Kidney (tissue), 14 donors: ENCODE results near the gene ACRBP. TPM values are rescaled to one million over a fixed set of nuclear protein-coding genes. Genes with fewer than 3 reads are reported as not detected.
A peak's percentile ranks its signal among the peaks of the same experiment; 100 is the strongest.

Experiments
- DNase-seq, 5 donors: peaks; one replicate each; pipeline ENCODE4 v3.0.0-alpha.2; 2013 to 2020
- FAIRE-seq: peaks from 2 replicates; lab custom pipeline; 2012; peaks lifted over from hg19 to GRCh38; lab: Jason Lieb, UNC
- H3K27ac ChIP-seq, 2 donors: one replicate each; pipeline ENCODE4 v1.7.0; 2013; ENCODE audit warnings: low read depth in 2 of 2, low read length in 2 of 2, inconsistent platforms in 1 of 2
- H3K27me3 ChIP-seq: one replicate; pipeline ENCODE4 v1.7.1; 2013; ENCODE audit warnings: low read length, inconsistent platforms; ENCODE audit not compliant: control insufficient read depth, insufficient read depth
- H3K36me3 ChIP-seq, 3 donors: one replicate each; pipeline versions ENCODE4 v1.7.0 to v1.7.1; 2013; ENCODE audit warnings: low read length in 3 of 3, control low read depth in 1 of 3, inconsistent platforms in 1 of 3; ENCODE audit not compliant: insufficient read depth in 3 of 3, control insufficient read depth in 2 of 3
- H3K4me1 ChIP-seq, 3 donors: one replicate each; pipeline versions ENCODE4 v1.7.0 to v1.7.1; 2013; ENCODE audit warnings: low read length in 3 of 3, inconsistent platforms in 1 of 3, low read depth in 1 of 3; ENCODE audit not compliant: control insufficient read depth in 2 of 3, insufficient read depth in 2 of 3
- H3K4me3 ChIP-seq, 3 donors: one replicate each; pipeline versions ENCODE4 v1.7.0 to v1.8.1; 2013; ENCODE audit warnings: low read length in 3 of 3, control low read depth in 1 of 3, inconsistent platforms in 1 of 3
- H3K9ac ChIP-seq, 3 donors: one replicate each; pipeline versions ENCODE4 v1.7.0 to v1.7.1; 2013; ENCODE audit warnings: low read length in 3 of 3, control low read depth in 1 of 3, inconsistent platforms in 1 of 3
- H3K9me3 ChIP-seq, 3 donors: one replicate each; pipeline versions ENCODE4 v1.7.0 to v1.7.1; 2013; ENCODE audit warnings: low read length in 3 of 3, control low read depth in 1 of 3, inconsistent platforms in 1 of 3; ENCODE audit not compliant: control insufficient read depth in 2 of 3, insufficient read depth in 1 of 3
- intact Hi-C: fragments of 100-400 bp; cut with DNase I; formaldehyde crosslinking; loops from one replicate; pipeline ENCODE4 v1.11.1; 2022
- polyA plus RNA-seq: library from polyadenylated mRNA; stranded (reverse); fragments of 350-450 nt; fragmentation: Illumina TruSeq; extraction: RNeasy Lipid Tissue Mini Kit (QIAGEN cat#74804); gene quantifications from one replicate; pipeline ENCODE4 v1.2.3, GENCODE V29; 2014; ENCODE audit warnings: low read depth, low replicate concordance; ENCODE audit not compliant: insufficient read depth
- total RNA-seq: library from RNA; stranded (reverse); fragmentation: NEBNext Ultra II Directional; extraction: Animal tissue kit (Norgen Biotek cat#: 25700); gene quantifications from one replicate; pipeline ENCODE4 v1.2.1, GENCODE V29; 2021
- TF ChIP-seq, protein P1 (sequence below): IDR thresholded peaks from 3 replicates; pipeline ENCODE4 v1.5.1; 2012; ENCODE audit warnings: mild to moderate bottlenecking, moderate library complexity, borderline replicate concordance; ENCODE audit not compliant: insufficient read depth; ENCODE audit errors: extremely low read depth
- donor health status: control.
- donor health status: control.
- donor health status: control.
- donor health status: control.
- donor health status: control.
- donor health status: DM: yes; HTN: yes; CAD: no.
- donor health status: Normal renal cell carcinoma (clear cell type).

The ACRBP gene
- total and polyA plus RNA-seq, 2 donors from 2014 or later = 2.1 to 3.4 TPM

DNA sequence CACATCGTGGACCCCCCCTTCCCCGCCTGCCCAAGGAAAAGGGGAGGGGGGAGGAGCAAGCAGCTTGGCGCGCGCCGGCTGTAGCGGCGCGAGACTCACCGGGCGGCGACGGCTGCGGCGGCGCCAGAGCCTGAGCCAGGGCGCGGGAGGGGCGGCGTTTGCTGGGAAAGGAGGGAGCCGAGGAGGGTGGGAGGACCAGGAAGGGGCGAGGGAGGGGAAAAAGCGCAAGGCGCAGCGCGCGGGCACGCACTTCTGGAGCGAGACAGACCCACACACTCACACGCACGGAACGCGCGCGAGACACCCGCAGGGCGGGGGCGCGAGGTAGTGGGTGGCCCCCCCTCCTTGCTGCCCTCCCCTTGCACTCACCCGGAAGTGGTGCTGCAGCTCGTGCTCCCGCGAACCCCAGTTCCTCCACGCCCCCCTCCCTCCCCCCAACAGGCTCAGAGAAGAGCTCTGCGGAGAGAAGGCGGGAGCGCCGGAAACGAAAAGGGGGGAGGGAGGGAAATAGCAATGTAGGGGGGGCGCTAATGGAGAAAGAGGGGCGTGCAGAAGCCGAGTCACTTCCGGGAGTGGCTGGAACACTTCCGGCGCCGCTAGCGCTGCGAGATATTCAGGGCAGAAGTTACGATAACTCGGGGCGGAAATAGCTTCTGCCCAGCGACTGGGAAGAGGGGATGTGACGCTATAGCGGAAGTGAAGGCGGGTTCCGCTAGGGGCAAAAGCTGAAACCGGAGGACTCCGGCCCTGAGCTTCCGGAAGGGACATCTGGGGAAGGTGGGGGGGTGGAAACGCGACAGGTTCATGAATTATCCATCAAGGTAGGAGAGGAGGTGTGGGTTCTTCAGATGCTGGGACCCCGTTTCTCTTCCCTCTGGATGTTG lies 42.0 kb upstream of the ACRBP start, which contains the start of gene ZNF384:
ZNF384 (minus strand) TSS at position 377 of the 884 bp plus-strand sequence. CDS start 9,855 bp downstream, outside the sequence.
- FAIRE-seq (peak; percentile 98), DNase-seq (peak; percentile 99 to 100 (median 99))
- H3K36me3 ChIP-seq = no peaks in the 10 kb centered on the region
- H3K27me3 ChIP-seq = no peaks in the 10 kb centered on the region
- H3K9ac ChIP-seq = peak within 1 kb of the TSS; percentile 85 to 91 (median 89)
- peaks cover 0 to 18% (median 14%) of the 10 kb centered on the region in 3 donors for H3K4me1 ChIP-seq
- H3K4me3 ChIP-seq = peak within 1 kb of the TSS; percentile 89 to 98 (median 96)
- no peaks in the 10 kb centered on the region for H3K9me3 ChIP-seq
- H3K27ac ChIP-seq = peak within 1 kb of the TSS; percentile 97 to 98
- intact Hi-C loops = no loop called here
- TF ChIP-seq, protein P1, sequence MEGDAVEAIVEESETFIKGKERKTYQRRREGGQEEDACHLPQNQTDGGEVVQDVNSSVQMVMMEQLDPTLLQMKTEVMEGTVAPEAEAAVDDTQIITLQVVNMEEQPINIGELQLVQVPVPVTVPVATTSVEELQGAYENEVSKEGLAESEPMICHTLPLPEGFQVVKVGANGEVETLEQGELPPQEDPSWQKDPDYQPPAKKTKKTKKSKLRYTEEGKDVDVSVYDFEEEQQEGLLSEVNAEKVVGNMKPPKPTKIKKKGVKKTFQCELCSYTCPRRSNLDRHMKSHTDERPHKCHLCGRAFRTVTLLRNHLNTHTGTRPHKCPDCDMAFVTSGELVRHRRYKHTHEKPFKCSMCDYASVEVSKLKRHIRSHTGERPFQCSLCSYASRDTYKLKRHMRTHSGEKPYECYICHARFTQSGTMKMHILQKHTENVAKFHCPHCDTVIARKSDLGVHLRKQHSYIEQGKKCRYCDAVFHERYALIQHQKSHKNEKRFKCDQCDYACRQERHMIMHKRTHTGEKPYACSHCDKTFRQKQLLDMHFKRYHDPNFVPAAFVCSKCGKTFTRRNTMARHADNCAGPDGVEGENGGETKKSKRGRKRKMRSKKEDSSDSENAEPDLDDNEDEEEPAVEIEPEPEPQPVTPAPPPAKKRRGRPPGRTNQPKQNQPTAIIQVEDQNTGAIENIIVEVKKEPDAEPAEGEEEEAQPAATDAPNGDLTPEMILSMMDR = peak; percentile 16

DNA sequence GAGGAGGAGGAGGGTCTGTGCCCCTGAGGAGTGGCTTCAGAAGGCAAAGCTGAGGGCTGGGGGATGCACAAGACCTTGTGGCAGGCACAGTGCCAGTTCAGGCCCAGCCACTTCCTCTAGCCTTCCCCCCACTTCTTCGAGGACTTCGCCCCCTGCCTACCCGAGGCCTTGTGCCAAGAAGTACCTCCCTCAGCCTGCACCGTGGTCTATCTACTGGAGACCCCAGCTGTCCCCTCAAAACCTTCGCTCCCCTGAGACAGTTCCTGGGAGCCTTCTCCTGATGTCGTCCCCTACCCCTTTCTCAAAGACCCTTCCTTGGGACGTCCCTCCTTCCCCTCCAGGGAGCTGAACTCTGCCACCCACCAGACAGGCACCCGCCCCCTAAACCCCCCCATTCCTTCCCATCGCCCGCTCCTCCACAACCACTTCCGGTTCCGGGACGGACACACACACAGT lies 41.3 kb upstream of the ACRBP start:
- H3K4me3 ChIP-seq = peak overlapping the region; percentile 89 to 93 (median 92)
- H3K4me1 ChIP-seq = peaks cover 0 to 18% (median 14%) of the 10 kb centered on the region in 3 donors
- H3K27me3 ChIP-seq = no peaks in the 10 kb centered on the region
- TF ChIP-seq, protein P1 = no peak
- FAIRE-seq (no peak), DNase-seq (peak in 2 of 5 donors; percentile 73 to 85)
- peak overlapping the region; percentile 75 to 89 (median 87) for H3K9ac ChIP-seq
- H3K36me3 ChIP-seq = no peaks in the 10 kb centered on the region
- H3K27ac ChIP-seq = peak overlapping the region; percentile 97 to 98
- no peaks in the 10 kb centered on the region for H3K9me3 ChIP-seq
- intact Hi-C loops = no loop called here

DNA sequence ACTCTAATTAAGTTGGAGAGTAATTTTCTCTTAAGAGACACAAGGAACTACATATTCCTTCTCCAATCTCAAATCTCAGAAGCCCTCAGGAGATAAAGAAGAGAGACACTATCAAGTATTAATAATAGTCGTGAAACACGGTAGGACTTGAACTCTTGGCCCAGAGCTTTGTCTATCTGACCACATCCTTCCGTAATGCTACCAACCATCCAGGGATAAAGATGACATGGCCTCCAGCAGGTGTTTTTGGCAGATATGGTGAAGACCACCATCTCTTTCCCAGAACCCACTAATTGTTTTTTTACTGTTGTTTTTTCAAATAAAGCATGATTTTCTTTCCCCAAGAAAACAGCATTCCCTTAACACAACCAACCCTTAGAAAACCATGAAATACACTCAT lies 38.6 kb upstream of the ACRBP start:
- Histone ChIP-seq H3K4me3 (no peak overlapping the region), H3K36me3 (peaks cover 0 to 2% (median 0%) of the 10 kb centered on the region in 3 donors), H3K27ac (no peak overlapping the region), H3K9me3 (no peaks in the 10 kb centered on the region), H3K4me1 (peaks cover 0 to 18% (median 14%) of the 10 kb centered on the region in 3 donors), H3K27me3 (no peaks in the 10 kb centered on the region), H3K9ac (no peak overlapping the region)
- intact Hi-C loops = no loop called here
- no peak for FAIRE-seq
- no peak for DNase-seq
- TF ChIP-seq, protein P1 = no peak
